Measurements from ENCODE around the gene LONRF2. TPM values are rescaled to one million over a fixed set of nuclear protein-coding genes. Genes with fewer than 3 reads are reported as not detected.

LONRF2 gene
- total RNA-seq, 1 experiment from 2014 or later = 2.7 TPM

DNA sequence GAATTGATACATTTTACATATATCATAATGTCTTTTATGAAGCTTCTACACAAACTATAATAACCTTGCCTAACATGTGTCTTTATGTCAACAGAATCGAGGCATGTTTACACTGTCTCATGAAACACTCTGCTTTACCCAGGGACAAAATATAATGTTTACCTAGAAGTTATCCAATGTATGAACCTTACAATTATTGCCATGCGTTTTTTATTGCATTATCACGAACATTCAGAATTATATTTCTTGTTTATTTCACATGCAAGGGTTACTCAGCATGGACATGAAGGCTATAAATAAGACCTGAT, 19.8 kb downstream of the LONRF2 start:
- Histone ChIP-seq H3K9ac (ENCODE audit: extremely low read depth, insufficient read length, low read length) (no peak overlapping the region), H2BK120ac (ENCODE audit: low read depth, low read length, poor library complexity, severe bottlenecking) (no peak overlapping the region), H3T11ph (ENCODE audit: low read length) (no peak overlapping the region), H2AFZ (ENCODE audit: low read length) (no peak overlapping the region), H3K27ac (ENCODE audit: insufficient read length, low read depth, low read length) (no peak overlapping the region), H3K4me1 (ENCODE audit: insufficient read depth, low read length) (no peaks in the 10 kb centered on the region), H3K56ac (ENCODE audit: insufficient read length, low read depth, low read length) (no peak overlapping the region), H3K79me1 (ENCODE audit: insufficient read depth, low read depth, low read length, poor library complexity, severe bottlenecking) (no peaks in the 10 kb centered on the region), H3K79me2 (ENCODE audit: insufficient read depth, low read length) (no peaks in the 10 kb centered on the region), H2BK12ac (ENCODE audit: insufficient read length, low read depth, low read length) (no peak overlapping the region), H3K23ac (ENCODE audit: insufficient read length, low read depth, low read length) (no peak overlapping the region), H3K4ac (ENCODE audit: low read depth, low read length) (no peak overlapping the region), H4K20me1 (ENCODE audit: control insufficient read depth, insufficient read depth, insufficient read length) (no peaks in the 10 kb centered on the region), H4K5ac (ENCODE audit: insufficient read length, low read depth, low read length) (no peak overlapping the region), H3K27me3 (ENCODE audit: insufficient read depth, low read length) (no peaks in the 10 kb centered on the region), H4K8ac (replicated peaks; ENCODE audit: insufficient read length, low read depth, low read length) (no peak overlapping the region), H3K23me2 (ENCODE audit: insufficient read length, low read depth, low read length, poor library complexity, severe bottlenecking) (no peaks in the 10 kb centered on the region), H2BK5ac (ENCODE audit: insufficient read length, low read length) (no peak overlapping the region), H2BK20ac (ENCODE audit: low read depth, low read length, poor library complexity, severe bottlenecking) (no peak overlapping the region), H3K9me3 (ENCODE audit: control insufficient read depth, low read depth, low read length) (no peaks in the 10 kb centered on the region), H3K14ac (ENCODE audit: insufficient read depth, low read length) (no peak overlapping the region), H3K4me2 (ENCODE audit: insufficient read depth, insufficient read length, low read length) (no peak overlapping the region), H4K91ac (ENCODE audit: insufficient read length, low read depth, low read length) (no peak overlapping the region), H2BK15ac (ENCODE audit: low read depth, low read length) (no peak overlapping the region), H2AK5ac (ENCODE audit: insufficient read length, low read length) (no peak overlapping the region), H3K18ac (ENCODE audit: insufficient read length, low read depth, low read length) (no peak overlapping the region)
- no peak for DNase-seq
- H3K27me3 Mint-ChIP-seq (ENCODE audit: low read depth) = no peaks in the 10 kb centered on the region
- no peak overlapping the region for H3K27ac Mint-ChIP-seq
- no peaks in the 10 kb centered on the region for H3K4me1 Mint-ChIP-seq
- H3K36me3 Mint-ChIP-seq (ENCODE audit: insufficient read depth in 1 of 3, low read depth in 3 of 3) = peaks cover 6 to 18% (median 9%) of the 10 kb centered on the region in 3 experiments; a peak in 6 of 7 replicates
- H3K4me3 Mint-ChIP-seq = no peak overlapping the region
- WGBS (ENCODE audit: extremely low coverage, insufficient read length, low lambda C conversion rate) = no CpG with 5 or more reads among the region's 3 CpGs
- TF ChIP-seq, protein P1, sequence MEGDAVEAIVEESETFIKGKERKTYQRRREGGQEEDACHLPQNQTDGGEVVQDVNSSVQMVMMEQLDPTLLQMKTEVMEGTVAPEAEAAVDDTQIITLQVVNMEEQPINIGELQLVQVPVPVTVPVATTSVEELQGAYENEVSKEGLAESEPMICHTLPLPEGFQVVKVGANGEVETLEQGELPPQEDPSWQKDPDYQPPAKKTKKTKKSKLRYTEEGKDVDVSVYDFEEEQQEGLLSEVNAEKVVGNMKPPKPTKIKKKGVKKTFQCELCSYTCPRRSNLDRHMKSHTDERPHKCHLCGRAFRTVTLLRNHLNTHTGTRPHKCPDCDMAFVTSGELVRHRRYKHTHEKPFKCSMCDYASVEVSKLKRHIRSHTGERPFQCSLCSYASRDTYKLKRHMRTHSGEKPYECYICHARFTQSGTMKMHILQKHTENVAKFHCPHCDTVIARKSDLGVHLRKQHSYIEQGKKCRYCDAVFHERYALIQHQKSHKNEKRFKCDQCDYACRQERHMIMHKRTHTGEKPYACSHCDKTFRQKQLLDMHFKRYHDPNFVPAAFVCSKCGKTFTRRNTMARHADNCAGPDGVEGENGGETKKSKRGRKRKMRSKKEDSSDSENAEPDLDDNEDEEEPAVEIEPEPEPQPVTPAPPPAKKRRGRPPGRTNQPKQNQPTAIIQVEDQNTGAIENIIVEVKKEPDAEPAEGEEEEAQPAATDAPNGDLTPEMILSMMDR (conservative IDR thresholded peaks at IDR 0.05) = no peak
- peaks cover 10 to 15% of the 10 kb centered on the region in 2 experiments for H3K9me3 Mint-ChIP-seq

All from H9 (cell line).